ENCODE measurements around the gene GADD45B. TPM values are rescaled to one million over a fixed set of nuclear protein-coding genes. Genes with fewer than 3 reads are reported as not detected.
A peak's percentile ranks its signal among the peaks of the same experiment; 100 is the strongest.

Gene GADD45B
- total RNA-seq, 1 experiment from 2014 or later, result 56.2 TPM

DNA sequence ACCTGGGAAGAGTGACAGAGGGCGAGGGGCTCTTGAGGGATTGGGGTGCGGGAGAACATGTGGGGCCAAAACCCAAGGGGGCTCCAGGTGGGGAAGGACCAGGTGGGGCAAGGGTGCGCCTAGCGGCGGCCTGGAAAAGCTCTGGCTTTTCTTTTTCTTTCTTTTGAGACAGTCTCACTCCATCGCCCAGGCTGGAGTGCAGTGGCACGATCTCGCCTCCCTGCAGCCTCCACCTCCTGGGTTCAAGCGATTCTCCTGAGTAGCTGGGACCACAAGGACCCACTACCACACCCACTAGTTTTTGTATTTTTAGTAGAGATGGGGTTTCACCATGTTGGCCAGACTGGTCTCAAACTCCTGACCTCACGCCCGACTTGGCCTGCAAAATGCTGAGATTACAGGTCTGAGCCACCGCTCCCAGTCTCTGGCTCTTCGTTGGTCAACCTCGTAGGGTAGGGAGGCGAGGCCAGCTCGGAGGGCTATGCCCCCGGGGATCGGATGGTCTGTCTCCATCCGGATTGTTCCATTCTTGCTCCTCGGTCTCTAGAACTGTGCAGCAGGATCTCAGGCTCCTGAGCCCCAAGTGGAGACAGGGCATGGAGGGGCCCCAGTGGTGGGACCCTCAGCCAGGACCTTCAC lies 3.7 kb downstream of the GADD45B start:
- ChIA-PET POLR2A (interaction anchor here (0.7 kb wide), 1 partner anchor 99 kb away, joined by 4 read pairs; no protein-coding TSS in a partner anchor), CTCF (interaction anchor here (0.8 kb wide), 1 partner anchor 157 kb away, joined by 5 read pairs; no protein-coding TSS in a partner anchor)
- intact Hi-C loops (cut with micrococcal nuclease; ENCODE audit: unreplicated experiment), result loop anchor here (10.0 kb wide), 1 partner anchor 65 kb away; no protein-coding TSS in a partner anchor
- Histone ChIP-seq H3K27me3 (ENCODE audit: control insufficient read depth, insufficient read depth, low read length) (no peaks in the 10 kb centered on the region), H3K9me3 (ENCODE audit: control insufficient read depth, insufficient read depth, low read depth, low read length) (no peaks in the 10 kb centered on the region), H3K4me3 (ENCODE audit: low read depth in 2 of 2, low read length in 2 of 2) (peak overlapping the region in 1 of 2 experiments; percentile 82; a peak in 2 of 4 replicates), H3K4me1 (ENCODE audit: control insufficient read depth, insufficient read depth, low read length) (peaks cover 7% of the 10 kb centered on the region), H3K27ac (ENCODE audit: low read length) (peak overlapping the region; percentile 87), H3K36me3 (ENCODE audit: control insufficient read depth, insufficient read depth, low read length) (peaks cover 3% of the 10 kb centered on the region)
- DNase-seq (ENCODE audit: low read depth, low spot score) (no peak), ATAC-seq (peak; percentile 26)
- TF ChIP-seq SIN3A (IDR thresholded peaks at IDR 0.05; ENCODE audit: borderline replicate concordance, insufficient read depth, low read depth, low read length), result no peak
- TF ChIP-seq POLR2AphosphoS5 (IDR thresholded peaks at IDR 0.05; ENCODE audit: low read depth, low read length), result no peak
- TF ChIP-seq TCF7L2 (IDR thresholded peaks at IDR 0.05; ENCODE audit: low read depth, low read length), result no peak
- TF ChIP-seq, protein P1, sequence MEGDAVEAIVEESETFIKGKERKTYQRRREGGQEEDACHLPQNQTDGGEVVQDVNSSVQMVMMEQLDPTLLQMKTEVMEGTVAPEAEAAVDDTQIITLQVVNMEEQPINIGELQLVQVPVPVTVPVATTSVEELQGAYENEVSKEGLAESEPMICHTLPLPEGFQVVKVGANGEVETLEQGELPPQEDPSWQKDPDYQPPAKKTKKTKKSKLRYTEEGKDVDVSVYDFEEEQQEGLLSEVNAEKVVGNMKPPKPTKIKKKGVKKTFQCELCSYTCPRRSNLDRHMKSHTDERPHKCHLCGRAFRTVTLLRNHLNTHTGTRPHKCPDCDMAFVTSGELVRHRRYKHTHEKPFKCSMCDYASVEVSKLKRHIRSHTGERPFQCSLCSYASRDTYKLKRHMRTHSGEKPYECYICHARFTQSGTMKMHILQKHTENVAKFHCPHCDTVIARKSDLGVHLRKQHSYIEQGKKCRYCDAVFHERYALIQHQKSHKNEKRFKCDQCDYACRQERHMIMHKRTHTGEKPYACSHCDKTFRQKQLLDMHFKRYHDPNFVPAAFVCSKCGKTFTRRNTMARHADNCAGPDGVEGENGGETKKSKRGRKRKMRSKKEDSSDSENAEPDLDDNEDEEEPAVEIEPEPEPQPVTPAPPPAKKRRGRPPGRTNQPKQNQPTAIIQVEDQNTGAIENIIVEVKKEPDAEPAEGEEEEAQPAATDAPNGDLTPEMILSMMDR (IDR thresholded peaks at IDR 0.05), result peak; percentile 74; the same call in 1 of the 2 replicates
- TF ChIP-seq, protein P2, sequence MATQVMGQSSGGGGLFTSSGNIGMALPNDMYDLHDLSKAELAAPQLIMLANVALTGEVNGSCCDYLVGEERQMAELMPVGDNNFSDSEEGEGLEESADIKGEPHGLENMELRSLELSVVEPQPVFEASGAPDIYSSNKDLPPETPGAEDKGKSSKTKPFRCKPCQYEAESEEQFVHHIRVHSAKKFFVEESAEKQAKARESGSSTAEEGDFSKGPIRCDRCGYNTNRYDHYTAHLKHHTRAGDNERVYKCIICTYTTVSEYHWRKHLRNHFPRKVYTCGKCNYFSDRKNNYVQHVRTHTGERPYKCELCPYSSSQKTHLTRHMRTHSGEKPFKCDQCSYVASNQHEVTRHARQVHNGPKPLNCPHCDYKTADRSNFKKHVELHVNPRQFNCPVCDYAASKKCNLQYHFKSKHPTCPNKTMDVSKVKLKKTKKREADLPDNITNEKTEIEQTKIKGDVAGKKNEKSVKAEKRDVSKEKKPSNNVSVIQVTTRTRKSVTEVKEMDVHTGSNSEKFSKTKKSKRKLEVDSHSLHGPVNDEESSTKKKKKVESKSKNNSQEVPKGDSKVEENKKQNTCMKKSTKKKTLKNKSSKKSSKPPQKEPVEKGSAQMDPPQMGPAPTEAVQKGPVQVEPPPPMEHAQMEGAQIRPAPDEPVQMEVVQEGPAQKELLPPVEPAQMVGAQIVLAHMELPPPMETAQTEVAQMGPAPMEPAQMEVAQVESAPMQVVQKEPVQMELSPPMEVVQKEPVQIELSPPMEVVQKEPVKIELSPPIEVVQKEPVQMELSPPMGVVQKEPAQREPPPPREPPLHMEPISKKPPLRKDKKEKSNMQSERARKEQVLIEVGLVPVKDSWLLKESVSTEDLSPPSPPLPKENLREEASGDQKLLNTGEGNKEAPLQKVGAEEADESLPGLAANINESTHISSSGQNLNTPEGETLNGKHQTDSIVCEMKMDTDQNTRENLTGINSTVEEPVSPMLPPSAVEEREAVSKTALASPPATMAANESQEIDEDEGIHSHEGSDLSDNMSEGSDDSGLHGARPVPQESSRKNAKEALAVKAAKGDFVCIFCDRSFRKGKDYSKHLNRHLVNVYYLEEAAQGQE (IDR thresholded peaks at IDR 0.05; ENCODE audit: insufficient read depth in 1 of 2, low read depth in 2 of 2, low read length in 1 of 2), result no peak
- no TSS peak for BruUV-seq (replicated peaks)
- in situ Hi-C loops (cut with HindIII; ENCODE audit: low pct_unique_long_range_greater_than_20kb, low sequenced_read_pairs), result no loop called here

DNA sequence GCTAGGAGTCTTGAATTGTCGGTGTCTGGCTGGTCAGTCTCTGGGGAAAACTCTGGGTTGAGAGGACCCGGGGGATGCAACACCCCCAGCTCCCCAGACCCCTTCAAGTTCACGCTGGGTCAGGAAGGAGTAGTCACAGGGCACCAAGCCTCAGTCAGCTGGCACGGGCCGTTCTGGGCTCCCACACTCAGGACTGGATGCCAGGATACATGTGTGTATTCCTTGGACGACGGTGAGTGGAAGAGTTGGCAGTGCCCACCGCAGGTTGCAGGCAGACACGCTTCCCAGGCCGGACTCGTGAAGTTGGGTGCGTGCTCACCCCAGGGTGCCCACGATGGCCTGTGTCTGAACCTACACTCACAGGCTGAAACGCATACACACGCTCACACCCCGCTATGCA lies 5.5 kb downstream of the GADD45B start:
- ChIA-PET POLR2A (no interaction called here), CTCF (no interaction called here)
- intact Hi-C loops (cut with micrococcal nuclease; ENCODE audit: unreplicated experiment) (no loop called here), in situ Hi-C loops (cut with HindIII; ENCODE audit: low pct_unique_long_range_greater_than_20kb, low sequenced_read_pairs) (no loop called here)
- H3K4me1 ChIP-seq (ENCODE audit: control insufficient read depth, insufficient read depth, low read length), result peaks cover 7% of the 10 kb centered on the region
- ATAC-seq (no peak), DNase-seq (ENCODE audit: low read depth, low spot score) (no peak)
- H3K4me3 ChIP-seq (ENCODE audit: low read depth in 2 of 2, low read length in 2 of 2), result no peak overlapping the region
- BruUV-seq (replicated peaks), result no TSS peak
- TF ChIP-seq TCF7L2 (IDR thresholded peaks at IDR 0.05; ENCODE audit: low read depth, low read length) (no peak), POLR2AphosphoS5 (IDR thresholded peaks at IDR 0.05; ENCODE audit: low read depth, low read length) (no peak), SIN3A (IDR thresholded peaks at IDR 0.05; ENCODE audit: borderline replicate concordance, insufficient read depth, low read depth, low read length) (no peak)
- TF ChIP-seq, protein P2 (IDR thresholded peaks at IDR 0.05; ENCODE audit: insufficient read depth in 1 of 2, low read depth in 2 of 2, low read length in 1 of 2), result no peak
- TF ChIP-seq, protein P1 (IDR thresholded peaks at IDR 0.05), result no peak
- peak overlapping the region; percentile 63; the same call in 1 of the 2 replicates for H3K27ac ChIP-seq (ENCODE audit: low read length)
- peaks cover 3% of the 10 kb centered on the region for H3K36me3 ChIP-seq (ENCODE audit: control insufficient read depth, insufficient read depth, low read length)
- no peaks in the 10 kb centered on the region for H3K27me3 ChIP-seq (ENCODE audit: control insufficient read depth, insufficient read depth, low read length)
- H3K9me3 ChIP-seq (ENCODE audit: control insufficient read depth, insufficient read depth, low read depth, low read length), result no peaks in the 10 kb centered on the region

Measured in Panc1 (cell line).